Vagina (tissue), 2 donors: ENCODE data around the gene FGF3. TPM values are rescaled to one million over a fixed set of nuclear protein-coding genes. Genes with fewer than 3 reads are reported as not detected.

Source experiments
- DNase-seq, 2 donors: peaks; one replicate each; pipeline ENCODE4 v3.0.0-alpha.2; 2017; ENCODE audit errors: extremely low spot score in 2 of 2
- H3K27ac ChIP-seq: fragments of 200-600 bp; sonication (generic); one replicate; pipeline ENCODE4 v1.5.1; 2019
- H3K27me3 ChIP-seq: fragments of 200-600 bp; sonication (generic); one replicate; pipeline ENCODE4 v1.5.1; 2019
- H3K36me3 ChIP-seq, 2 donors: fragments of 200-600 bp; sonication (generic); one replicate each; pipeline ENCODE4 v1.5.1; 2017 to 2019
- H3K4me1 ChIP-seq: fragments of 200-600 bp; sonication (generic); one replicate; pipeline ENCODE4 v1.5.1; 2019
- H3K4me3 ChIP-seq, 2 donors: fragments of 200-600 bp; sonication (generic); 1 replicate in 1 of 2; 2 replicates in 1 of 2; pipeline ENCODE4 v1.5.1; 2016 to 2019
- H3K9me3 ChIP-seq: fragments of 200-600 bp; sonication (generic); one replicate; pipeline ENCODE4 v1.5.1; 2019
- CTCF ChIP-seq, 3 experiments: fragments of 450-650 bp in 2 of 3; fragments of 200-600 bp in 1 of 3; sonication (generic) in 1 of 3; IDR thresholded peaks; one replicate each; pipeline ENCODE4 v1.5.1; 2017 to 2019; ENCODE audit warnings: antibody characterized with exemption in 3 of 3, mild to moderate bottlenecking in 2 of 3, moderate library complexity in 2 of 3
- POLR2A ChIP-seq, 2 donors: fragments of 450-650 bp; IDR thresholded peaks; one replicate each; pipeline ENCODE4 v1.6.1; 2017; ENCODE audit warnings: antibody characterized with exemption in 2 of 2, mild to moderate bottlenecking in 2 of 2, moderate library complexity in 2 of 2
- POLR2AphosphoS5 ChIP-seq, 2 donors: sonication (generic); formaldehyde crosslinking; IDR thresholded peaks; one replicate each; pipeline ENCODE4 v1.9.0; 2017; ENCODE audit warnings: antibody characterized with exemption in 2 of 2, mild to moderate bottlenecking in 2 of 2, low read depth in 1 of 2; ENCODE audit not compliant: insufficient read depth in 1 of 2
- intact Hi-C: fragments of 100-400 bp; cut with DNase I; formaldehyde crosslinking; loops from one replicate; pipeline ENCODE4 v1.15.1; 2023
- total RNA-seq: library from RNA; depleted of rRNA; stranded (reverse); fragments of >200 nt; gene quantifications from one replicate; pipeline ENCODE4 v1.2.3, GENCODE V29; 2016

Gene FGF3
- total RNA-seq, 1 donor from 2014 or later = not detected

DNA sequence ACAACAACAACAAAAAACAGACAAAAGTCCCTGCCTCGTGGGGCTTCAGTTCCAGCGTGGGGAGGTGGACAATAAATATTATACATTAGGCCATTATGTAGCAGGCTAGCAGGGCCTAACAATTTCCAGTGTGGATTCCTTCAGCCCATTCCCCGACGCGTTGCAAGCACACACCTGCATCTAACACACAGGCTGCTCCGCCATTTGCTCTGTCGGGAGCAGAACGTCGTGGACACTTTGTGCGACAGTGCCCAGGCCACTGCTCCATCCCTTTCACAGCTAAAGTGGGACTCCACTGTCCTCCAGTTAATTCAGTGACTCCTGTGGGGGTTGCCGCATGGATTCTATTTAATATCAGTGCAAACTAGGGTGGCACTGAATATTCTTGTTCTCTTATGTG lies 10.9 kb upstream of the FGF3 start:
- no peak for DNase-seq
- H3K27me3 ChIP-seq = no peaks in the 10 kb centered on the region
- no peaks in the 10 kb centered on the region for H3K36me3 ChIP-seq
- no peak overlapping the region for H3K4me3 ChIP-seq
- TF ChIP-seq POLR2AphosphoS5 (IDR thresholded peaks at IDR 0.05; ENCODE audit: insufficient read depth in 1 of 2, low read depth in 1 of 2) (no peak), CTCF (IDR thresholded peaks at IDR 0.05) (no peak), POLR2A (IDR thresholded peaks at IDR 0.05) (no peak)
- no peaks in the 10 kb centered on the region for H3K9me3 ChIP-seq
- intact Hi-C loops = no loop called here
- no peaks in the 10 kb centered on the region for H3K4me1 ChIP-seq
- no peak overlapping the region for H3K27ac ChIP-seq

DNA sequence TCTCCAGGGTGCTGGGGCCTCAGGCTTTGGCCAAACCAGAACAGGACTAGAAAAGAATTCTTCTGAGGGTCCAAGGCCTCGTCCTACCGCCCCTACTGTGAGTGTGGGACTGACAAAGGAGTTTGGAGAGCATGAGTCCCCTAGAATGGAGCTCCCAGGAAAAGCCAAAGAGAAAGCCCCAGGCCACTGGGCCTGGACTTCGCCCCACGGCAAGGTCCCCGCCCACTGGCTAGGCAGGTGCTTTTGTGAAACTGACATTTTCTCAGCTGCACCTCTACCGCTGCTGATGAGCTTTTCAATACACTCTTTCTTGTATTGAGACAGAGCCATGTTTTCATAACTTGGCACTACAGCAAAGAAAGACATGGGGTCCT lies 9.7 kb upstream of the FGF3 start:
- Histone ChIP-seq H3K4me1 (no peaks in the 10 kb centered on the region), H3K27me3 (no peaks in the 10 kb centered on the region)
- no peak for TF ChIP-seq CTCF (IDR thresholded peaks at IDR 0.05)

DNA sequence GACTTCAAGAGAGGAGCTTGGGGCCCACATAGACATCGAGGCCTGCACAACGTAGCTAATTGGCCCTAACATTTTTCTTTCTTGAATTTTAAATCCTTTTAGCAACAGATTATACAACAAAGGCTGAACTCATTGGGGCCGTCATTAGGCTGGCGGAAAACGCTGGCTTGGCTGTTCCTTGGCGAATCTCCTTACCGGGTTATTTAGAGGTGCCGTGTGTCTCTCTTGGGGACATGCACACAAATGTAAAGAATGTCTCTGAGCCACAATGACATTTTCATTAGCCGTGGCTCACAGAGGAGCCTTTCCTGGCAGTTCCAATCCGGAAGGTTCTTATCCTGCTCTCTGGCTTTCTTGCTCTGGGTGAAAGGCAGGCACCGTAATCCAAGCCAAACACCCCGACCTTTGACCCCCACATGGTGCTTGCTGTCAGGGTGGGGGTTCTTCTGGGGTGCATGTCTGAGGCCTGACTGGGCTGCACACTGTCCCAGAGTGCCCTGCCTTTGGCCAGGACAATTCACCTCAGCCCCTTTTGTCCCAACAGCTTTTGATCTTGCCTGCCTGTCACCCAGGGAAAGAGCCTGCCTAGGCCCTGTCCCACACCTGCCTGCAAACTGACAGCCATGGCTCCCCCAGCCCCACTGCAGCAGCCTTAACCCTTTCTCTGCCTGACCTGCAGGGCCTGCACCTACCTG lies 9.2 kb upstream of the FGF3 start:
- H3K27me3 ChIP-seq = no peaks in the 10 kb centered on the region

More for the DNA sequence above, 9.7 kb upstream of the FGF3 start:
- Histone ChIP-seq H3K27ac (no peak overlapping the region), H3K36me3 (no peaks in the 10 kb centered on the region), H3K4me3 (no peak overlapping the region), H3K9me3 (no peaks in the 10 kb centered on the region)
- intact Hi-C loops = no loop called here
- no peak for DNase-seq

DNA sequence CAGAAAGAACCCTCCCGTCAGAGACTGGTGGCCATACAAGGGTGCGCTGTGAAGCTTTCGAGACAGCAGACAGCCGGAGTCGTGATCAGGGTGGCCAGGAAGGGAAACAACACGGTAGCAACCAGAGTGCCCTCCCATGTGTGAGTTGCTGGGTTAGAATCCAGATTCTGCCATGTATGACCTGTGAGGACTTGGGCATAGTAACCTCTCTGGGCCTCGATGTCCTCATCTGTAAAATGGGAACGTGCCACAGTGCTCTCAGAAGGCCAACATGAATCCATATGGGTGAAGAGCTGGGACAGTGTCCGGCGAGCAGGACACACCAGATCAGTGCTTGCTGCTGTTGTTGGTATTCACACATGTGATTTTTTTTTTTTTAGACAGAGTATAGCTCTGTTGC lies 7.6 kb upstream of the FGF3 start:
- Histone ChIP-seq H3K9me3 (no peaks in the 10 kb centered on the region), H3K27ac (no peak overlapping the region), H3K27me3 (no peaks in the 10 kb centered on the region), H3K4me1 (no peaks in the 10 kb centered on the region), H3K36me3 (no peaks in the 10 kb centered on the region), H3K4me3 (no peak overlapping the region)
- intact Hi-C loops = no loop called here
- TF ChIP-seq POLR2A (IDR thresholded peaks at IDR 0.05) (no peak), CTCF (IDR thresholded peaks at IDR 0.05) (no peak), POLR2AphosphoS5 (IDR thresholded peaks at IDR 0.05; ENCODE audit: insufficient read depth in 1 of 2, low read depth in 1 of 2) (no peak)
- no peak for DNase-seq

More for the DNA sequence above, 9.2 kb upstream of the FGF3 start:
- Histone ChIP-seq H3K27ac (no peak overlapping the region), H3K4me1 (no peaks in the 10 kb centered on the region), H3K9me3 (no peaks in the 10 kb centered on the region), H3K4me3 (no peak overlapping the region), H3K36me3 (no peaks in the 10 kb centered on the region)
- intact Hi-C loops = no loop called here
- DNase-seq = no peak
- TF ChIP-seq POLR2AphosphoS5 (IDR thresholded peaks at IDR 0.05; ENCODE audit: insufficient read depth in 1 of 2, low read depth in 1 of 2) = no peak
- no peak for TF ChIP-seq POLR2A (IDR thresholded peaks at IDR 0.05)
- TF ChIP-seq CTCF (IDR thresholded peaks at IDR 0.05) = no peak

GRCh38 chr11:69825941-69826340 lies 6.7 kb upstream of the FGF3 start:
- TF ChIP-seq POLR2A (IDR thresholded peaks at IDR 0.05) (no peak), POLR2AphosphoS5 (IDR thresholded peaks at IDR 0.05; ENCODE audit: insufficient read depth in 1 of 2, low read depth in 1 of 2) (no peak), CTCF (IDR thresholded peaks at IDR 0.05) (no peak)
- intact Hi-C loops = no loop called here

More at GRCh38 chr11:69825941-69826340, 6.7 kb upstream of the FGF3 start:
- no peaks in the 10 kb centered on the region for H3K4me1 ChIP-seq
- no peak overlapping the region for H3K27ac ChIP-seq
- H3K4me3 ChIP-seq = no peak overlapping the region
- no peaks in the 10 kb centered on the region for H3K36me3 ChIP-seq
- no peaks in the 10 kb centered on the region for H3K27me3 ChIP-seq
- DNase-seq = no peak
- no peaks in the 10 kb centered on the region for H3K9me3 ChIP-seq
